HL-60/S4 treated with retinoic acid at 250 ng/mL for 4 days and 3 days (cell line): ENCODE measurements around the gene CTRB1.
"Not testable (repeated sequence)": the region's sequence is repeated elsewhere in the genome, so short reads cannot be mapped to it uniquely, and the experiment has no call there.

Experiments used
- in situ Hi-C: fragments of 300-500 bp; cut with MboI; formaldehyde crosslinking; loops from 2 replicates; pipeline ENCODE4 v1.7.0; 2022; ENCODE audit warnings: low sequenced_read_pairs

The CTRB1 gene

GRCh38 chr16:75238132-75238852 lies 19.5 kb downstream of the CTRB1 start:
- in situ Hi-C loops: no loop called here

GRCh38 chr16:75238853-75239541 lies 20.2 kb downstream of the CTRB1 start:
- in situ Hi-C loops: no loop called here

- in situ Hi-C loops: no loop called here
Measured at GRCh38 chr16:75239542-75240122, 20.8 kb downstream of the CTRB1 start.

- in situ Hi-C loops: not testable (repeated sequence)
Measured at GRCh38 chr16:75240633-75241032, 21.8 kb downstream of the CTRB1 start.

GRCh38 chr16:75241412-75241811 lies 22.6 kb downstream of the CTRB1 start:
- in situ Hi-C loops: no loop called here

GRCh38 chr16:75241955-75242354 lies 23.2 kb downstream of the CTRB1 start:
- in situ Hi-C loops: no loop called here

- in situ Hi-C loops: not testable (repeated sequence)
Measured at GRCh38 chr16:75242436-75243078, 23.8 kb downstream of the CTRB1 start.

GRCh38 chr16:75243667-75244224 lies 25.0 kb downstream of the CTRB1 start:
- in situ Hi-C loops: no loop called here

- in situ Hi-C loops: no loop called here
Measured at GRCh38 chr16:75244225-75244809, 25.5 kb downstream of the CTRB1 start.

- in situ Hi-C loops: no loop called here
Measured at GRCh38 chr16:75244844-75245758, 26.3 kb downstream of the CTRB1 start.

GRCh38 chr16:75246504-75247205 lies 27.9 kb downstream of the CTRB1 start:
- in situ Hi-C loops: no loop called here

GRCh38 chr16:75247249-75247648 lies 28.5 kb downstream of the CTRB1 start:
- in situ Hi-C loops: no loop called here

GRCh38 chr16:75248142-75248535 lies 29.4 kb downstream of the CTRB1 start:
- in situ Hi-C loops: no loop called here

- in situ Hi-C loops: no loop called here
Measured at GRCh38 chr16:75248536-75249380, 30.0 kb downstream of the CTRB1 start.

GRCh38 chr16:75249441-75249840 lies 30.7 kb downstream of the CTRB1 start:
- in situ Hi-C loops: no loop called here

- in situ Hi-C loops: no loop called here
Measured at GRCh38 chr16:75250089-75250808, 31.5 kb downstream of the CTRB1 start.

- in situ Hi-C loops: no loop called here
Measured at GRCh38 chr16:75250809-75251279, 32.1 kb downstream of the CTRB1 start.
